ENCODE data around the gene PRR33.

The PRR33 gene

DNA sequence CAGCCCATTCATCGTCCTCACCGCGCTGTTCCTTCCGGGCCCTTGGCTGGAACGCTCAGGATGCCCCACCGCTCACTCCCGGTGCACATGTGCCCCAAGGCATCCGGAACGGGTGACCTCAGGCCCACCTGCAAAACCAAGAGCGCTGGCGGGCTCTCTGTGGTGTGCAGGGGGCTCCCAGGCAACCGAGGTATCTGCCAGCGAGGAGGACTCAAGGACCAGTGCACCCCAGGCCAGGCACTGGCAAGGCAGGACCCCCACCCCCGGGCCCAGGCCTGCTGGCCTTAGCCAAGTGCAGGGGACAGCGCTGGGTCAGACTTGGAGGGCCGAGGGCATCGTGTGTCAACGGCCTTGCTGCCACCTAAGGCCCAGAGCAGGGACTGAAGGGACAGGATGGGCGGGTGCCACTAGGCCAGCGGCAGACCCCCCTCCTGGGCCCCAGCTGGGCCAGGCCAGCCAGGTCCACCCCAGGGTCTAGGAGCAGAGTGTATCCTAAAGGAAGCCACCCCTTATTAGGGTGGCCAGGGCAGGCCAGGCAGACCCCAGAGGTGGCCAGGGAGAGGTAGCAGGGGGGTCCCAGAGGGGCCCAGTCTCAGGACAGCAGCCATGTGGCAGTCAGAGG is 36.3 kb upstream of the PRR33 start:
- DNase-seq (ENCODE audit: low spot score), result no peak

DNA sequence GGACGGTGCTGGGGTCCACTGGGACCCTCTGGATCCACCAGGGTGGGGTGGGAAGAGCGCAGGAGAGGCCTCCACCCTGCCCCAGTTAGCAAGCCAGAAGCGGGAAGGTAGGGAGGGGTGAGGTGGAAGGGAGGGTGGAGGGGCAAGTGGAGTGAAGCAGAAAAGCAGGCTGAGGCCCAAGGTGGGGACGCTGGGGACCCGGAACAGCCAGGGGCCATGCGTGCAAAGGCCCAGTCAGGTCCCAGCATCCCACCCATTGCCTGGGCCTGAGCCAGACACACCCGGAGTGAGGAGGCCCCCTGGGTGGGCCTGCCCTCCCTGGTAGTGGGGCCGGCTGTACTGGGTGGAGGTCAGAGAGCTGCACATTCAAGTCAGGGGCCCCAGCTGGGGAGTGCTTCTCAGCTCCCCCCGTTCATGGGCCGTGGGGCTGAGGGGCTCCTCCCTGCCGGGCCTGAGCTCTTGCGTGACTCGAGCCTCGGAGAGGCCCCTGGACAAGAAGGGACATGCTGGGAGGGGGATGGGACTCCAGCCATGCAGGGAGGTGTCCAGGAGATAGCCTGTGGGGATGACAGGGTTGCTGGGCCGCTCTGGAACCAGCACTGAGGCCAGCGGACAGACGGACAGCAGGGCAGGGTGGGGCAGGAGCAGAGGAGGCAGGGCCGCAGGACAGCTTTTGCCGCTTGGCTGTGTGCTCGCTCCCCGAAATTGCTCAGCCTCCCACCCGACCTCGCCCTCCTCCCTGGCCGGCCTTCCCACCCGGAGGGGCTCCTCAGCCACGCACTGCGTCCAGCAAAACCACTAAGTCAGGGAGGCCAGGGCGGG is 35.5 kb upstream of the PRR33 start:
- no peak for DNase-seq (ENCODE audit: low spot score)

DNA sequence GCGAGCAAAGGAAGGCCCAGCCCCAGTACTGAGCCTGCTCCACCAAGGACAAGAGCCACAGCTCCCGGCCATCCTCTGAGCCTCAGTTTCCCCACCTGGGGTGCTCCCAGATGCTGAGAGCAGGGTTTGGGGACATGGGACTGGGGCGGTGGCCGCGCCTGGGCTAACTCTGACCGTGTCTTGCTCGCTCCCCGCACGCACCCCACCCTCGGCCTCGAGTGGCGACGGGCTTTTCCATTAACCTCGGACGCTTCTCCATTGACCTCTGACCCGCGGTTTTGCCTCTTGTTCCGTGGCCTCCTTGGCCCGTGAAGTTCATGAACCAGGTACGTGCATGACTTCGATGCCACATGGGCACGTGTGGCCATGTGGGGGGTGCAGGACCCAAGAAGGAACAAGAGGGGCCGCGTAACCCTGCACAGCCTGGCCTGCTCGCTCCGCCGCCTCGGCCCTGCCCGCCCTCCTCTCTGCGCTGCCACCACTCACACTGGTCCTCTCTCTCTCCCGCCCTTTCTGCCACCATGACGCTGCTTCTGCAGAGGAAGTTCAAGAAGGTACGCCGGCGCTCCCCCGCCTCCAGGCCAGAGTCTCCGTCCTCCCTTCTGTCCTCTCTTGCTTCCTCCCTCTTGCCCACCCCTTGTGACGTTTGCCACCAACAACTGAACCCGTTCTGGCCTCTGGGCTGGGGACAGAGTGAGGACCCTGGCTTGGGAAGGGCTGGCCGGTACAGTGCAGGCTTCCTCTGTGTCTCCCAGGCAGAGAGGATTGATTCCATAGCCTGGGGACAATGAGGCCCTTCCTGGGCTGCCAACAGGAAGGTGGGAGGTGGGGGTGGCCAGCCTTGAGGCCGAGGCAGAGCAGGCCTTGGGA is 34.7 kb upstream of the PRR33 start:
- no peak for DNase-seq (ENCODE audit: low spot score)

DNA sequence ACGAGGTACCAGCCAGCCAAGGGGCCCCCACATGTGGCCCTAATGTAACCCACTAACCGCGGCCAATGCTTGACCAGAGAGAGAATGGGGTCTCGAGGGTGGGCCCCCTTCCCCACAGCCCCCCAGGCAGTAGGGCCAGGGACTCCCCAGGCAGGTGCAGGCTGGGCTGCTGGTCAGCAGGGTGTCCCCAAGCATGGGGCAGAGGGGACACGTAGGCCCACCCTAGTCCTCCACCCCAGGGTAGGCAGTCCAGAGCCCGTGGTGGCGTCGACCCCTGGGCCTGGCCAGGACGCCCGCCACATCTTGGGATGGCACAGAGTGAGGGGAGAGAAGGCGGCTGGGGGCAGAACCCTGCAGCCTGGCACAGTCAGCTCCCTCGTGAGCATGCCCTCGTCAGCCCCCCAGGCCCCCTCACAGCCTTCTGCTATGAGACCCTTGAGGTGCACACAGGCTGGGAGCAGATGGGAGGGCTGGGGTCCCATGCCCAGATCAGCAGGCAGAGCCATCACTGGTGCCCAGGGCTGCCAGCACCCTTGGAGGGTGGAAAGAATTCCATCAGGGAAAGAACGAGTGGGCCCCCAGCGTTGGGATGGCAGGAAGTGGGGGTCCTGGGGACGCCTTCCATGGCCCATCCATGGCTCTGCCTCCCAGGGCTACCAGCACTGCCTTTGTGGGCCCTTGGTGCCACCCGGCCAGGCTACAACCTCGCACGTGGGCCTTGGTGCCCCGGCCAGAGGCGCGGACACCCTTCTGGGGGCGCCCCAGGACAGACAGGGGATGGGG is 33.9 kb upstream of the PRR33 start:
- DNase-seq (ENCODE audit: low spot score), result no peak

DNA sequence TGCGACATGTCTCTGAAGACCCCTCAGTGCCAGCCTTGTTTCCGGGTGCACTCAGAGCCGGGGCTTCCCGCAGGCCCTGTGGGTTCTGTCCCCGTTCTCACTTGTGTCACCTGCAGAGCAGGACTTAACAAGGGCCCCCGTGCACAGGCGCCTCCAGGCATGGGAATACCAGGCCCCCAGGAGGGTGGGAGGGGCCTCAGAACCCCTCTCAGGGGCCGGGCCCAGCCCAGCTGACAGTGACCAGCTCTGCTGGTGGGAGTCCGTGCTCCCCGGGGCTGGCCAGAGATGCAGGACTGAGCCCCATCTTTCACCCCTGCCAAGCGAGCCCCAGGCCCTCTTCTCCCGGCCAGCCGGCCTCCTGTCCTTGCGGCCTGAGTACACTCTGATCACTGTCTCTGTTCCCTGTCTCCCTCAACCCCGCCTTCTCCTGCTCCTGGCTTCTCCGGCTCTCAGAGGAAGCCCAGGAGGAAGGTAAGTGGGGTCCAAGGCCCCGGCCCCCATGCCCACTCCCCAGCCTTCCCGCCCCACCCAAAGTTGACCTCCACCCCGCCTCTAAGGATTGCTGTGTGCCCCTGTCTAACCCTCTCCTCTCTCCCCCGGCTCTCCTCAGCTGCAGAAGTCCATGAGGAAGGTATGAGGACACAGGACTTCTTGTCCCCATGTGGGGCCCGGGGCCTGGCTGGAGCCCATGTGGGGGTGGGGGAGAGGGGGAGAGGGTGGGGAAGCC is 33.1 kb upstream of the PRR33 start:
- DNase-seq (ENCODE audit: low spot score), result no peak

DNA sequence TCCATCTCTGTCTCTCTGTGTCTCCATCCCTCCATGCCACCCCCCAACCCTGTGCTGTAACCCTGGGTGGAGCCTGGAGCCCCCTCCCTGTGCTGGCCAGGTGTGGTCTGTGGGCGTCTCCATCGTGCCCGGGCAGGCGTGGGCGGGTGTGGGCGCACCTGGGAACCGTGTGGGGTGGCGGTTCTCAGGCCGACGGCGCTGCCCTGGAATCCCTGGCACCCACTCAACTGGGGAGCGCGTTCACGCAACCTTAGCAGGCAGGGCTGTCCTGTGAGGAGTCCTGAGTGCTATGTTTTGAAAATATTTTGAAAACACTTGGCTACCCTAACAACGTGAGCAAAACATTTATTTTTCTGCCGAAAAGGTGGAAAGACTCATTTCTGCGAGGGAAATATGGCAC is 32.5 kb upstream of the PRR33 start:
- no peak for DNase-seq (ENCODE audit: low spot score)

DNA sequence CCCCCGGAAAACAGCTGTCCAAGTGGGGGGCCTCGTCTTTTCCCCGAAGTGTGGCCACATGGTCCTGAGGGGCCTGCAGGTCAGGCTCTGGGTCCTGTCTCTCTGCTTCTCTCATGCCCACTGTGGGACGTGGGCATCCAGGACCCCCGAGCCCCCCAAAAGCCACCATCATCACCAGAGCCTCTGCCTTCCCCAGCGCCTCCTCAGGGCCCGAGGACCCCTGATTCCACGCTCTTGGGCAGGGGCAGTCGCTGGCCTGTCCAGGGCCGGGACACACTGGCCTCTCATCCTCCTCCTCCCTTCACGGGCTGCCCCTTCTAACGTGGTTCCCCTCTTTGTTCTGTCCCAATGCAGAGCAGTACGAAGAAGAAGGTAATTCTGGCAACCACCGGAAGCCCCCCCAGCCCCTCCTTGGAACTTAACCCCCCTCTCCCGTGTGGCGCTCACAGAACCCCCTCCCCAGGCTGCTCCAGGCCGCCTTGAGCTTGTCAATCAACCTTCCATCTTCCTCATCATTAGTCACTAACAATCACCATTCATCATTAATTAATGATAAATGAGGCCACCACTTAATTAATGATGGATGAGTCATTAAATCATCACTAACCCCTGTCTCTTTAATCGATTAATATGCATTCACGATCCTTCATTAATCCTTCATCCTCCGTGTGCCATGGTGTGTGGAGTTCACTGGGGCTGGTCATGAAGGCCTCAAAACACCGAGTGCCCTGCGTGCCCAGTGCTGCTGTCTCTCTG is 31.7 kb upstream of the PRR33 start:
- no peak for DNase-seq (ENCODE audit: low spot score)

DNA sequence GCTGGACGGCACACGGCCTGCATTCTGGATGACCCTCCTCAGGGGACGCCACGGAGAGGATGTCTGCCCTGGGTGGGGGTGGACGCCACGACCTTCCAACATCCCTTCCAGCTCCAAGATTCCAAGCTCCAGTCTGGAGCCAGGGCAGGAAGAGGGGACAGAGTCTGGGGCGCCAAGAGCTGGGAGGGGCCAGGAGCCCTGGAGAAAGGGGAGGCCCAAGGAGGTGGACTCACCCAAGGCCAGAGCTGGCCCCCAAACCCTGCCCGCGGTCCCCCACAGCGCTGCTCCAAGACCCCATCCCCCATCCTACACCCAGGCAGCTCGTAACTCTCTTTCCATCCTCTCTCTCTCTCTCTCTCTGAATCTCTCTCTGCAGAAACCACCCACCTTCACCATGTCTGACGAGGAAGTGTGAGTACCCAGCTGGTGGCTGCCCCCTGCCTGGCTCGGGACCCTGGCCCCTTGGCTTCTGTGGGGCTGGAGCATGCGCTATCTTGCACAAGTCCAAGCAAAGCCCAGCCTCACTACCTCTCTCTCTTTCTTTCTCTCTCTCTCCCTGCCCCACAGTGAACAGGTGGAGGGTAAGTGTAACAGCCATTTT is 30.9 kb upstream of the PRR33 start:
- no peak for DNase-seq (ENCODE audit: low spot score)

DNA sequence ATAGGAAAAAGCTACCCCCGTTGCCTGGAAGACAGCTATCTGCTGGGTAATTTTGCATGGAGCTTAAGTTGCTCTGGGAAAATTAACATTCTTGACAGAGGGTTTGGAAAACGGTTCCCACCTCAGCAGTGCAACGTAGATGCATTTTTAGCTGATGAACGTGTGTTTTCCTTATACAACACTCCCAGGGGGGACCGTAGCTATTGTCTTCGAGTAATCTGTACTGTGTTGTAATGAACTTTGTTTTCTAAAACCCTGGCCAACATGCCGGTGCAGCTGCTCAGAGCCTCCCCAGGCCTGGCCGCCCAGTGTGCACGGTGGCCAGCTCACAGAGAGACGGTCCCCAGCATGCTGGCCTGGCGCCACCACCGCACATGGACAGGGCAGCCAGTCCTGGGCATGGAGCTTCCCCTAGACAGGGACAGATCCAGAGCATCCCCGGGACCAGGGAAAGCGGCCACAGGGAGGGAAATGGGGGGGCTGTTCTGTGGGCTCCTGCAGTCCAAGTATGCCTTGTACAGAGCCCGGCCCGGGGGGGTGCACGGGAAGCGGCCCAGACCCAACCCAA is 30.0 kb upstream of the PRR33 start:
- peak; percentile 44 for DNase-seq (ENCODE audit: low spot score)

DNA sequence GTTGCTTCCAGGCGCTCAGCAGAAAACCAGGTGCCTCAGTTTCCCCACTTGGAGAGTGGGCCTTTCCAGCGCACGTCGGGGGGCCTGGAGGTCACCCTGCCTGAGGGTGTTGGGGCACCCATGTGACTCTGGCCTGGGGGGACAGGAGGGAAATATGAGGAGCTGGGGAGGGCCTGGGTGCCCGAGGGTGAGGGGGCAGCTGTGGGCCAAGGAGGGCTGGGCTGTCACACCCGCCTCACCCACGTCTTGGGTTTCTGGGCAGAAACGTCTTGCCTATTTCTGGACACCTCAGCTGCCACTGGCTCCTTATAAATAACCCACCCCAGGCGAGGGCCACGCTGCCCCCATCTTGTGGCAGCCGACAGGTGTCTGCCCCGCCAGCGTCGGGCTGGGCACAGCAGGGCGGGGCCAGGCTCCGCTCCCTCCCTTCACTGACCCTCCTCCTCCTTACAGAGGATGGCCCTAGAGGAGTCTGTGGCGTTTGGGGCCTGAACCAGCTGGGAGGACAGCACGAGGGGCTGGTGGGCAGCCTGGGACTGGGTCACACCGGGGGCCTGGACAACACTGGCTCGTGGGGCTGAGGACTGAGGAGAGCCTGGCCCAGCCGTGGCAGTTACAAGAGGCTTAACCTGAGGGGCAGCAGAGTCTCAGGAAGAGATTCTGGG is 29.3 kb upstream of the PRR33 start:
- no peak for DNase-seq (ENCODE audit: low spot score)

DNA sequence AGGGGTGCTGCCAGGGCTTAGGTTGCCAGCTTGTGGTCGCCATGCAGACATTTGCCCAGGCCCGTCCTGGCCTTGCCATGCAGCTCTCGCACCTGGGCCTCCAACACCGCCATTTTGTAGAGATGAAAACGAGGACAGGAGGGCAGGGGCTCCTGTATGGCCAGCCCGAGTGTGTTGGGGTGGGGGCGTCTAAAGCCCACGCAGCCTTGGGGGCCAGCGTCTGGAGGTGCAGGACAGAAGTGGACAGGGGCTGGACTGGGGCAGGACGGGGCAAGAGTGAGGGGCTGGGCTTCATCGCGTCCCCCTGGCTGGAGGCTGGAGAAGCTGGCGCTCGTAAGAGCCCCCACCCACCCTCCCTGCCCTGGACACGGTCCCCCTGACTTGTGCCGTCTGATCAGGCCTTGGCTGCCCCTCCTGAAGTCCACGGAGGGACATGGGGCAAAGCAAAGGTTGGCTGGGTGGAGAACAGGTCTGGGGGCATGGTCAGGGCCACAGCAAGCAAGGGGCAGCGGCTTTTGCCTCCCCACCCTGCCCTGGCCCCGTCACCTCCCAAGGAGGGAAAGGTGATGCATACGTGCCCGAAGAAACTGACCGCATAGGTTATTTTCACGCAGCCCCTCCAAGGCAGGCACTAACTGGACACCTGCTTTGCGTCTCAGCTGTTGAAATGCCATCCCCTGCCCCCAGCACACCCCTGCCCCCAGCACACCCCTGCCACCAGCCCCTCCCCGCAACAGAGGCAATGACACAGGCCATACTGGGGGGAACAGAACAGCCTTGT is 28.6 kb upstream of the PRR33 start:
- no peak for DNase-seq (ENCODE audit: low spot score)

DNA sequence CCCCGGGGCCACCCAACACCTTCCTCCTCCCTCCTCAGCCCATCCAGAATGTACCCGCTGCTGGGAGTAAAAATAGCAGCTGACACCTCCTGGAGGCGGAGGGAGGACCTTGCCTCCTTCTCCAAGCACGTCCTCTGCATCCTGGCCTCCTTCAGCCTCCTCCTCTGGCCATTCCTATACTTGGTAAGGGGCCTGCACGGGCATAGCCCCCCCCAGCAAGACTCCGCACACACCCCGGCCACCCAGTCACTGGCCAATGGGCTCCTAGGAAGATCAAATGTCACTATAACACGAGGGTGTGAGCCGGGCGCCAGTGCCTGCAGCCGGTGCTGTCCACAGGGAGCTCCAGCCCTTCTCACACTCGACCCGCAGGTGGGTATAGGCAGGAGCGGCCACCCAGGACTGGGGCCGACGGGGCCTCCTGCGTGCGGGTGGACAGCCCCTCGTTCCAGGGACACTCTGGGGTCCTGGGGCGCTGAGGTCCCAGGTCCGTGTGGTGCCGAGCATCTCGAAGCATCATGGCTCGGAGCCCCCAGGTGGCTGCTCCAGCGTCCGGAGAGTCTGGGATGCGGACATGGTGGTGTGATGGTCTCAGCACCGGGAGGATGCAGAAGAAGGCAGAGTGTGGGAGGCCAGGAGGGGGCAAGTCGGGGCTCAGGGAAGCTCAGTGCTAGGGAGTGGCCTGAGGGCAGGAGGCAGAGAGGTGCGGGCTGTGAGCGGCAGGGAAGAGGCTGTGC is 27.9 kb upstream of the PRR33 start, which contains the start of gene TNNT3:
Gene TNNT3 (plus strand): TSS at position 313 of the 737 bp plus-strand sequence. CDS start 3,172 bp downstream, outside the sequence.
- no peak for DNase-seq (ENCODE audit: low spot score)

DNA sequence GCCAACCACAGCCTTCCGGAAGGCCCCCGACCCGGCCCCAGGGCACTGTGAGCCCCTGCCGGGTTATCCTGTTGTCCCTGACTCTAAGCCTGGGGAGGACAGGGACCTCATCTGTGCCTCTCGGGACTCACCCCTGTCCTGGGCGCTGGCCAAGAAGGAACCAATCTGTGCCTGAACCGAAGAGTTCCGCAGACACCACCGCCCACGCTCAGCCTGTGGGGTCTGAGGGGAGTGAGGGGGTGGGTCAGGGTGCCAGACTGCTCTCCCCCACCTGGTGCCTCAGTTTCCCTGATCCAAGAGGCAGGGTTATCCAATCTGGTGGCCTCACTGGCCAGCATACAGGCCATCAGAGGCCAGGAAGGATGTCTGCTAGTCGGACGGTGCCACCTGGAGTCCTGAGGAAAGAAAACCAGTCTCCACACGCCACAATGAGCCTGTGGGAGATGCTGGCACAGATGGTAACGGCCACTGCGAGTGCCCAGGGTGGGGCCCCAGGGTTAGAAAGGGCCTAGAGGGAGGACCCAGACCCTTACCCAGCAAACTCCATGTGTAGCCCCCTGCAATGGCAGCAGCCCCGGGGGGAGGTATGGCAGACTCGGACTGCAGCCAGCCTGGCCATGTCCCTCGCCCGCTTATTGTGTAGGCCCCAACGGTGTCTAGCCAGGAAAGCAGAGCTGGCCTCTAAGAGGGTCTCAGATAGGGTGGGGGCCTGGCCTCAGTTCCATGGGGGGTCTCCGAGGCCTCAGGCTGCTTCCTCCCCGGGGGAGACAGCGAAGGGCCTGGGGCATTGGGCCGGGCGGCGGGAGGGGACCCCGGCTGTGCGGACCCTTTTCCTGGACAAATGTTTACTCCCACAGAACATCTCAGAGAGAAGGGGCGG is 27.0 kb upstream of the PRR33 start:
- DNase-seq (ENCODE audit: low spot score), result no peak

DNA sequence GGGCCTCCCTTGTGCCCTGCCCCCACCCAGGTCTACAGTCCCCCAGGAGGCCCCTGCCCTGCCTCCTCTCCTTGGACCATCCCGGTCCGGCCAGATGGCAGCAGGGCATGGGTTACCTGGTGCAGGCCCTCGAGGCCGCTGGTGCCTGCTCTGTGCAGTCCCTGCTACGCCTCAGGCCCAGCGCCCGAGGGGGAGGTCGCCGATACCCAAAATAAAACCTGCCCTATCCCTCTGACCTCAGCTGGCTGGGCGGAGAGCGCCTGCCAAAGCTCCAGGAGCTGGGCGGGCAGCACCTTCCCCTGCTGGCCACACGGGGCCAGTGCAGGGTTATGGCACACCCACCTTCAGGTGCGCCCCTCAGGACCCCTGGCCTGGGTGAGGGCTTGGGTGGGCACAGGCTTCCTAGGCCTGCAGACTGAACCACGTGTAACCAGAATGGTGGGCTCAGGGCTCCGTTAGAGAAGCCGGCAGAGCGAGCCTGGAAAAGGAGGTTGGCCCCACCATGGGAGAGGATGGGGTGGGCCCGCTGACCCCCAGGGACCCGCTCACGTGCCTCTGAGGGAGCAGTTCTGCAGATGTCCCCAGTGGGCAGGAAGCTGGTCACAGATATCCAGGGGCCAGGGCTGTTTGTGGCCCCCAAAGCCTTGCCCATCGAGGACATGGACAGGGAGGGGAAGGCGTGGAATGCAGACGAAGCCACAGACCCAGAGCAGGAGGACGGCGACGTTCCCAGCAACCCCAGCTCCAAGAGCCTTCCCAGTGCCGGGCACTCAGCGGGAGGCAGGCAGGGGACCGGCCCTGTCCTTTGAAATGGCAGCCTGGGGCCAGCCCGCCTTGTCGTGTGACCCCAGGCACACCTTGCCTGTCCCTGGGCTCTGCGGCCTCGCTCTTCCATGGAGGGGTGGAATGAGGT is 26.1 kb upstream of the PRR33 start:
- no peak for DNase-seq (ENCODE audit: low spot score)

DNA sequence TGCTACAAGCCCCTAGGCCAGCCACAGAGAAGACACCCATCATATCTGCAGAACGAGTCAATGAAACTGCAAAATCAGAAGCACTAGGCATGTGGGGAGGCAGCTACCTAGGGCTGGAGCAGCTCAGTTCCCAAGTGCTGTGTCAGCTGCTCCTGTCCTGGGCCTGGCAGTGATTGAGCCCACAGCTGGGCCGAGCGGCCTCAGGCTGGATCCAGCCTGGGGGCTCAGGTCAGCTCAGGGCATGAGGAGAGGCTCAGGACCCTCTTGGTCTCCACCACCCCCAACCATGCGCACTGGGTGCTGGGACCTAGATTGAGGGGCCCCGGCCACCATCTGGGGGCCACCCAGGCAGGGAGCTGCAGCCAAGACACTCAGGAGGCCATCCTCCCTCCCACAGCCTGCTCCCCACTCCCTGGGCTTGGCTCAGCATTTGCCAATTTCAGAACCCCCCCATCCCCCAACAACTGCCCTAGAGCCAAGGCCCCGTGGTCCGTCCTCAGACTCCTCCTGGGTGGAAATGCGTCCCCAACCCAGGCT is 25.4 kb upstream of the PRR33 start:
- no peak for DNase-seq (ENCODE audit: low spot score)

Measured in AG08395 (cell line).